HG02798 (cell line): ENCODE data around the gene DTWD2.
"Not testable (repeated sequence)": the region's sequence is repeated elsewhere in the genome, so short reads cannot be mapped to it uniquely, and the experiment has no call there.

Experiments used
- ATAC-seq: cut with Tn5 transposase; IDR thresholded peaks from one replicate; pipeline ENCODE4 v1.9.1; 2021; ENCODE audit warnings: mild to moderate bottlenecking; ENCODE audit not compliant: unreplicated experiment, poor library complexity

The DTWD2 gene

GRCh38 chr5:118952992-118953651 lies 35.2 kb downstream of the DTWD2 start:
- ATAC-seq: peak; percentile 12

- ATAC-seq: not testable (repeated sequence)
Observed at GRCh38 chr5:118952306-118952705, 36.0 kb downstream of the DTWD2 start.

- not testable (repeated sequence) for ATAC-seq
Observed at GRCh38 chr5:118950354-118950753, 38.0 kb downstream of the DTWD2 start.

GRCh38 chr5:118946138-118946800 lies 42.1 kb downstream of the DTWD2 start:
- no peak for ATAC-seq

- ATAC-seq: peak; percentile 50
Observed at GRCh38 chr5:118937393-118938061, 50.8 kb downstream of the DTWD2 start.

- ATAC-seq: no peak
Observed at GRCh38 chr5:118933703-118934102, 54.6 kb downstream of the DTWD2 start.

- ATAC-seq: no peak
Observed at GRCh38 chr5:118931564-118931963, 56.8 kb downstream of the DTWD2 start.

- ATAC-seq: no peak
Observed at GRCh38 chr5:118924006-118924389, 64.3 kb downstream of the DTWD2 start.

GRCh38 chr5:118923295-118924005 lies 64.9 kb downstream of the DTWD2 start:
- ATAC-seq: no peak

- no peak for ATAC-seq
Observed at GRCh38 chr5:118921866-118922265, 66.5 kb downstream of the DTWD2 start.

GRCh38 chr5:118919016-118919415 lies 69.3 kb downstream of the DTWD2 start:
- ATAC-seq: no peak

GRCh38 chr5:118918232-118918631 lies 70.1 kb downstream of the DTWD2 start:
- peak; percentile 45 for ATAC-seq

- not testable (repeated sequence) for ATAC-seq
Observed at GRCh38 chr5:118907536-118907935, 80.8 kb downstream of the DTWD2 start.

GRCh38 chr5:118906947-118907346 lies 81.4 kb downstream of the DTWD2 start:
- no peak for ATAC-seq

GRCh38 chr5:118905196-118905595 lies 83.2 kb downstream of the DTWD2 start:
- no peak for ATAC-seq

GRCh38 chr5:118902656-118903438 lies 85.5 kb downstream of the DTWD2 start:
- ATAC-seq: no peak

GRCh38 chr5:118894709-118895108 lies 93.6 kb downstream of the DTWD2 start:
- ATAC-seq: no peak

- no peak for ATAC-seq
Observed at GRCh38 chr5:118891252-118891651, 97.1 kb downstream of the DTWD2 start.

- no peak for ATAC-seq
Observed at GRCh38 chr5:118889165-118889564, 99.2 kb downstream of the DTWD2 start.

GRCh38 chr5:118888556-118888955 lies 99.8 kb downstream of the DTWD2 start:
- ATAC-seq: no peak
